HG03575 (cell line): ENCODE results near the gene UNC93A.
"Not testable (repeated sequence)": the region's sequence is repeated elsewhere in the genome, so short reads cannot be mapped to it uniquely, and the experiment has no call there.

ENCODE experiments used
- ATAC-seq: cut with Tn5 transposase; IDR thresholded peaks from one replicate; pipeline ENCODE4 v1.9.1; 2021; ENCODE audit not compliant: unreplicated experiment, insufficient number of reproducible peaks, low FRiP score; ENCODE audit errors: extremely low read depth

The UNC93A gene

DNA sequence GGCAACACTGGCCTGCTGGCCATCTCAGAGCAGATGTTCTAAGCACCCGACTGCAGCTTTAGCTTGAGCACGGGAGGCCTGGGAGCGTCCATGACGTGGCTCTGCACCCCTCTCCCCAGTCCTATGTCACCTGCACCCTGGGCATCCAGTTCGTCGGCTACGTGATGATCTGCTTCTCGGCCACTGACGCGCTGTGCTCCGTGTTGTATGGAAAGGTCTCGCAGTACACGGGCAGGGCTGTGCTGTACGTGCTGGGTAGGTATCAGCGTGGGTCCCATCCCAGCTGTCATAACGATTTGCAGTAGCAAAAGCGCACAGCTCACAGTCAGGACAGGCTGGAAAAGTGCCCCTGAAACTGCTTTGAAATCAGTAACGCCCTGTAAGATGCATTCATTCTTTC, 14.7 kb downstream of the UNC93A start:
- ATAC-seq, result no peak

DNA sequence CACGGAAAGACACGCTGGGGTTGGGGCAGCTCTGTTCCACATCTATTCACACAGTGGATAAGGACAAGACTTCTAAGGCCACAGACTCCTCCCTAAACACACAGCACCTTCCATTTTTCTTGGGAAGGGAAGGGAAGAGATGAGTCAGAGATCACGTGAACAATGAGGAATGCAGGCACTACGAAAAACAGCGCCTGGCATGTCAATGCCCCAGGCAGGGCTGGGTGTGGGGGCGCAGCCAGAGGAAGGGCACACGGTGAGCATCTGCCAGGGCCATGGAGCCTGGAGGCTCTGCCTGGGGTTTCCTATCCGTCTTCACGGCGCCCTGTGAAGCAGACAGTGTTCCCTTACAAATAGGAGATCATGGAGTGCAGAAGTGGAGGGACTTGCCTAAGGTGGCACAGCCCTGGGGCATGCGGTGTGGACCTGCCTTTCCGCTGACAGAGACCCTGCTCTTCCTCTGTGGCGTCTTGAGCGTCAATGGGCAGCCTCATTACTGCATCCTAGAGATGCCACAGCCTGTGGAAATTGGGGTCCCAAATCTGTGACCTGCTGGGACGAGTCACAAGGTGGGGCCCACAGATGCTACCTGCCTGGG, 15.4 kb downstream of the UNC93A start:
- ATAC-seq, result no peak

DNA sequence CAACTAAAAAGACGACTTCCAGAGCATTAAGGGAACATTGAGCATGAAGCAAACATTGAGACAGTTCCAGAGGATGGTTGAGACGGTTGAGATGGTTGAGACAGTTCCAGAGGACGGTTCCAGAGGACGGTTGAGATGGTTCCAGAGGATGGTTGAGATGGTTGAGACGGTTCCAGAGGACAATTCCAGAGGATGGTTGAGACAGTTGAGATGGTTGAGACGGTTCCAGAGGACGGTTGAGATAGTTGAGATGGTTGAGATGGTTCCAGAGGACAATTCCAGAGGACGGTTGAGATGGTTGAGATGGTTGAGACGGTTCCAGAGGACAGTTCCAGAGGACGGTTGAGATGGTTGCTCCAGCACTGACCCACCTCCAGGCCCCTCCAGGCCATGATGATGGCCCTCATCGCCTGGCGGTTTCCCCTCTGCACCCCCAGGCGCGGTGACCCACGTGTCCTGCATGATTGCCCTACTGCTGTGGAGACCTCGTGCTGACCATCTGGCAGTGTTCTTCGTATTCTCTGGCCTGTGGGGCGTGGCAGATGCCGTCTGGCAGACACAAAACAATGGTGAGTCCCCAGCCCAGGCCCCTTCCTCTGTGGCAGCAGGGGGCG, 16.3 kb downstream of the UNC93A start:
- ATAC-seq, result no peak

DNA sequence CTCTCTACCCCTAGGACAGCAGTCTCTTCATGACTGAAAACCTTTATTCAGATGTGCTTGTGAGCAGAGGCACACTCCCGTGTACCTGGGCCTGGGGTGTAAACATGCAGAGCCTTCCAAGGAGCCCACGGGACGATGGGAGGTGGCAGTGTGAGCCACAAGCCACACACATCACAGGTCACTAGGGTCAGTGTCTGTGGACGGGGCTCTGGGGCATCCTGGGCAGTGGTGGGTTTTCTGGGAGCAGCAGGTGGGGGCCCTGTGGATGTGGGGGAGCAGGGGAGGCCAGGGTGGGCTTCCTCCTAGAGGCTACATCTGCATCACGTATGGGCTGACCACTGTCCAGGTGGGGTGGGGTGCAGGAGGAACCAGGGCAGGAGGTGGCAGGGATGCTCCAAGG, 17.1 kb downstream of the UNC93A start:
- no peak for ATAC-seq

- ATAC-seq, result not testable (repeated sequence)
Observed at GRCh38 chr6:167309355-167310192, 18.5 kb downstream of the UNC93A start.

- no peak for ATAC-seq
Observed at GRCh38 chr6:167311286-167311685, 20.2 kb downstream of the UNC93A start.

DNA sequence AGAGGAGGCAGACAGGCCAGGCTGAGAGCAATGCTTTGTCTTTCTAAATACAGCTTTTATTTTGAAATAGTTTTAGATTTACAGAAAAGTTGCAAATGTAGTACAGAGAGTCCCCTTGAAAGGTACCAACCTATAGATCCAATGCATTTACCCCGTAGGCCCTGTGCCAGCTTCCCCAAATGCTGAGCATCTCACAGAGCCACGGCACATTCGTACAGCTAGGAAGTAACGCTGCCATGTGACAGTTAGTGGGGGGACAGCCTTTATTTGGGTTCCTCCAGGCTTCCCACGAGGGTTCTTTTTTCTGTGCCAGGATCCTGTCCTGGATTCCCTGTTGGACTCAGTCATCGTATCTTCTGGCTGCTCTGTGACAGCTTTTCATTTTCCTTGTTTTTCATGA, 20.6 kb downstream of the UNC93A start:
- not testable (repeated sequence) for ATAC-seq

GRCh38 chr6:167314180-167314821, 23.2 kb downstream of the UNC93A start:
- ATAC-seq, result no peak

DNA sequence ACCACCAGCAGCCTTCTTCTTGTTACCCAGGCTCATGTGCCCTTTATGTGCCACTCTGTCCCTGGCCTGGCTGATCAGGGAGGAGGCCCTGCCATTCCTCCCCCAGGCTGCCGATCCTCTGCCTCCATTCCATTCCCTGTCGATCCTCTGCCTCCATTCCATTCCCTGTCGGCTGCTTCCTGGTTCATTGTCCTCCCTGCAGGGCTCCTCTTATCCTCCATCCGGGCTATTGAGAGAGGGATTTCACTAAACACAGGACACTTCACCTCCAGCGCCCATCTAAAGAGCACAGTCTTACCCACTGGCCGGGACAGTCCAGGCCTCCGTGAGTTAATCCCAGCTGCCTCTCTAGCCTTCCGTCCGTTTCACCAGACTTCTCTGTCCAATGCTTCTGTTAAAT, 26.1 kb downstream of the UNC93A start:
- ATAC-seq, result no peak

DNA sequence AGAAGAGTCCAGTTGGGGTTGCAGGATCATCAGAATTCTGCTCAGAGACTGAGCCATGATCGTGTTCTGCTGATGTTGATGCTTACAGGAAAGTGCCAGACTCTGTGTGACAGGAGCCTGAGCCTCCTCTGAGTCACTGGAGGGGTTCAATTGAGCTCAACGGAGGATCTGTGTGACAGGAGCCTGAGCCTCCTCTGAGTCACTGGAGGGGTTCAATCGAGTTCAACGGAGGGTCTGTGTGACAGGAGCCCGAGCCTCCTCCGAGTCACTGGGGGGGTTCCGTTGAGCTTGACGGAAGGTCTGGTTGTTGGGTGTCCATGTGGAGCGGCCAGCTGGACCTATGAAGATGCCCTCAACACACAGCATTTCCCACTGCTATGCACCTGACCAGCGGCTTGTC, 27.2 kb downstream of the UNC93A start:
- not testable (repeated sequence) for ATAC-seq

DNA sequence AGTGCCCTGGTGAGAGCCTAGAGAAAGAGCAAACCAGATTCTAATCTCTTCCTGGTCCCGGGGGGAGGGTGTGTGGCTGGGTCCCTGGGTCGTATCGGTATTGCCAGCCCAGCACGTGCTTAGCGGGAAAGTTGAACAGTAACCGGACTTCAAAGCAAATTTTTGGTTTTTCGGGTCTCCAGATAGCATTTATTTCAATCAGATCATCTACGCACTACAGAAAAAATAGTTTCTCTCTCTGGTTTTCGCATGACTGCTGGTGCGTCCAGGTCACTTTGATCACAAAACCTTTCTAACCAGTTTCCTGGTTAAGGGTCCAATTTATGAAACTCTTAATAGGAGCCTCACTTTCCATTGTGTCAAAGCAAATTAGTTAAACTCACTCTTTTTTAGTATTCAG, 27.7 kb downstream of the UNC93A start:
- not testable (repeated sequence) for ATAC-seq

DNA sequence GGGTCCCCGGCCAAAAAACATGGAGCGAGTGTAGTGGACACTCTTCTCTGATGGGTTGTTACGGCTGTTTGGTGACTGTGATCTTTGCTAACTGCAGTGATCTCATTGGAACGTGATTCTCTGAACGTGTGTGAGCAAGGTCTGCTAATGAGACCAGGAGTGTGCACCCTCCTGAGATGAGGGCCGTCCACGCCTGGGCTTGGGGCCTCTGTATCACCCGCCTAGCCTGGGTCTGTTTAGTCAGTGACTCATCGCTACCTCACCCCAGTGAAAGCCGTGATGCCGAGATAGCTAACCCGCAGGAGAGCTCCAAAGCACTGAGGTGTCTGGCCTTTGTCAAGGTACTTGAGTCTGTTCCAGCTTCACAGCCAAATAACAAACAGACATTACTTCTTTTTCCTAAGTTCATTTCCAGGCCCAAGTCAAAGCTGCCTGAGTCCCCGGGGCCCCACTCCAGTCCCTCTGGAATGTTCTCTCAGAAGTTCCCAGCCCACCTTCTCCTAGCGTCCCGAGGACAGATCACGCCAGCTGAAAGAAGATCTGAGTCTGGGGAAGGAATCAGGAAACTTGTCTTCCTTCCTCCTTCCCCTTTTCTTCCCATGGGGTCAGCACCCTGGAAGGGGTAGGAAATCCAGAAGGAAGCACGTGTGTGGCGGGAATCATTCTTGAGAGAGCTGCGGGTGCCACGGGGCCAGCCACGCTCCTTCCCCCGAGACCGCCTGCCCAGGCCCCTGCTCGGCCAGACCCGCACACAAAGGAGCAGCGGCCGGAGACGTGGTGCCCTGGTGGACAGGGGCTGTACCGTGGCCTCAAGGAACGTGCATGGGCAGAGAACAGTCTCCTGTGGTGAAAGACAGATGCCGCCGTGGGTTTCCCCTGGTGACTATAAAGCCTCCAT, 29.0 kb downstream of the UNC93A start:
- ATAC-seq, result not testable (repeated sequence)

- not testable (repeated sequence) for ATAC-seq
Observed at GRCh38 chr6:167320754-167321056, 29.6 kb downstream of the UNC93A start.

DNA sequence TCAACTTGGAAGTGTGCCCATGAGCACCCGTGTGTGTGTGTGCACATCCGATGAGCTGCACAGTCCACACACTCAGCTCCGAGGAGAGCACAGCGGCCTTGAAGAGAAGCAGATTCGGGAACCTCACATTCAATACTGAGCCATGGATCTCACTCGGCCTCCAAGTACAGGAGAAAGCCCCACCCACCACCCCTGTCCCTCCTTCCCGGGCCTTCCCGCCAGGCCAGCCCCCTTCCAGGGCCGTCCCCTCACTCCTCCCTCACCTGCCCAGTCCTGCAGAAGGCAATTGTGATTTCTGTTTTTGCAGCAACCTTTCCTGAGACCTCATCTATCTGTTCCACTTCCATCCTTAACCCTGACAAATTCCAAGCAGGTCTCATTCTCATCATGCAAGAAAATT, 30.1 kb downstream of the UNC93A start:
- ATAC-seq, result not testable (repeated sequence)

DNA sequence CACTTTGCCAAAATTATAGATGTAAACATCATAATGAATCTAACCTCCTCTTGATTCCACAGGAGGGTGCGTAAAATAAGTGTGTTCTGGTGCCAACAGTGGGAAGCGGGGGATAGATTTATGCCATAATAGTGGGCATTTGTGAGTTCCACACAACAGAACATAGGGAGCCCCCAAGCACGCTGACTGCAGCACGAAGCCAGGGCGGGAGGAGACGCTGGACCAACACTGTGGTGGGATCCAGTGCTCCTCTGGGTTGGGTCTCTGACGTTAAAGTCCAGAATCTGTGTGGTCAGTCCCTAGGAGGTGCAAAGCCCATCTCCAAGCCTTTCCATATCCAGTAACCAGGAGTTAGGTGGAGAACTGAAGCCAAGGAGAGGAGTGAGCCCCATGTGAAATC, 32.0 kb downstream of the UNC93A start:
- ATAC-seq, result no peak

GRCh38 chr6:167324111-167324510, 33.0 kb downstream of the UNC93A start:
- no peak for ATAC-seq

GRCh38 chr6:167325766-167326165, 34.7 kb downstream of the UNC93A start:
- ATAC-seq, result no peak

DNA sequence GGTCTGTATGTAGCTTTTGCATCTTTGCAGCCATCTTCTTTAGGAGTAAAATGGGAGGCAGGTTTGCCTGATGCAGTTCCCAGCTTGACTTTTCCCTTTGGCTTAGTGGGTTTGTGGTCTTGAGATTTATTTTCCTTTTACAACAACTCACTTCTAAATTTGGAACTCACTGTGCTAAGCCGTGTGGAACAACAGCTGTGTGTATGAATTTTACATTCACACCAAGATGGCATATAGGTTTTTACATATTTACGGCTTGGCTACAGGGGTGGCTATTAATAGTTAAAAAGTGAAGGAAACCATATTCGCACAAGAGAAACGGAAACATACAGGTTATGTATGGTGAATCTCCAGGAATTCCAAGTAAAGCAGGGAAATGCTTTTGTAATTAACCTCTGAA, 36.3 kb downstream of the UNC93A start:
- ATAC-seq, result no peak

DNA sequence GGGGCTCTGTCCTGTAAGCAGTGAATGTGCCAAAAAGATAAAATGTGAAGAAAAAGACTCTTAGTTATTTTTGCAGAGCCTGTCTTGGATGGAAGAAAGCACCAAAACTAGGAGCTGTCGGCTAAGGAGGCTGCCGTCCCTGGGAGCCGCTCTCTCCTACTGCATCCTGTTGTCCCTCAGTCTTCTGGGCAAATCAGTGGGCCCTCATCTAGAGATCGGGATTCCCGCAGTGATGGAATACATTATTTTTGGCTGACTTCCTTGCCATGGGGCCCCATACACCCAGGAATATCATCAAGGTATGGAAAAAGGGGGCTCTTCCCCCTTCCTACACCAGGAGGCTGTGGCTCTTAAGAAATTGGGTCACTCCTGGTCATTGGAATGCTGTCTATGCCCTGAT, 37.0 kb downstream of the UNC93A start:
- ATAC-seq, result no peak
